WTC11 (cell line): ENCODE data around the gene RHOBTB3. TPM values are rescaled to one million over a fixed set of nuclear protein-coding genes. Genes with fewer than 3 reads are reported as not detected.

Experiments
- ATAC-seq: fragments of 200-7000 bp; cut with Tn5 transposase; 2 replicates; pipeline ENCODE4 v1.10.0; 2021; ENCODE audit warnings: mild to moderate bottlenecking, moderate library complexity
- CTCF ChIA-PET: fragments of 300-600 bp; sonication (Branson Sonifier 250); formaldehyde crosslinking; loops from one replicate; lab custom pipeline; 2021; ENCODE audit warnings: antibody characterized with exemption; lab: Charles Lee
- POLR2A ChIA-PET: fragments of 350-600 bp; sonication (Branson Sonifier 250); formaldehyde crosslinking; loops from one replicate; lab custom pipeline; 2021; ENCODE audit warnings: antibody characterized with exemption; lab: Charles Lee
- DNase-seq: peaks from one replicate; pipeline ENCODE4 v3.0.0; 2021; ENCODE audit warnings: low spot score
- H3K27ac Mint-ChIP-seq: 2 replicates; pipeline ENCODE4 v1.8.0; 2021; ENCODE audit warnings: mixed read lengths
- H3K27me3 Mint-ChIP-seq: 2 replicates; pipeline ENCODE4 v1.8.0; 2021; ENCODE audit warnings: low read depth, mild to moderate bottlenecking, moderate library complexity, mixed read lengths
- H3K36me3 Mint-ChIP-seq: 2 replicates; pipeline ENCODE4 v1.8.0; 2021; ENCODE audit warnings: mixed read lengths
- H3K4me1 Mint-ChIP-seq: 2 replicates; pipeline ENCODE4 v1.8.0; 2022; ENCODE audit warnings: mixed read lengths
- H3K4me3 Mint-ChIP-seq: 2 replicates; pipeline ENCODE4 v1.8.0; 2021; ENCODE audit warnings: mild to moderate bottlenecking, moderate library complexity, mixed read lengths
- H3K9me3 Mint-ChIP-seq: 2 replicates; pipeline ENCODE4 v1.8.0; 2021; ENCODE audit warnings: mixed read lengths
- AR ChIP-seq: fragments of 250-450 bp; sonication (Bioruptor Pico); IDR thresholded peaks from 2 replicates; pipeline ENCODE4 v1.9.0; 2021; ENCODE audit warnings: mild to moderate bottlenecking
- ATF1 ChIP-seq: sonication (generic); formaldehyde crosslinking; IDR thresholded peaks from 2 replicates; pipeline ENCODE4 v1.8.1; 2023; ENCODE audit warnings: mild to moderate bottlenecking, moderate library complexity, missing genetic modification reagents
- ATF3 ChIP-seq: sonication (generic); formaldehyde crosslinking; conservative IDR thresholded peaks from 2 replicates; pipeline ENCODE4 v1.8.1; 2022; ENCODE audit warnings: mild to moderate bottlenecking, missing genetic modification reagents
- CTCF ChIP-seq: fragments of 200-600 bp; IDR thresholded peaks from 2 replicates; pipeline ENCODE4 v1.8.0; 2022; ENCODE audit warnings: antibody characterized with exemption
- EMX1 ChIP-seq: fragments of 250-450 bp; sonication (Bioruptor Pico); IDR thresholded peaks from 2 replicates; pipeline ENCODE4 v1.8.0; 2021; ENCODE audit warnings: mild to moderate bottlenecking
- FOXP1 ChIP-seq: sonication (generic); formaldehyde crosslinking; IDR thresholded peaks from 2 replicates; pipeline ENCODE4 v1.8.0; 2022; ENCODE audit warnings: missing genetic modification reagents, mild to moderate bottlenecking, moderate library complexity, borderline replicate concordance
- JAZF1 ChIP-seq: fragments of 250-450 bp; sonication (Bioruptor Pico); IDR thresholded peaks from 2 replicates; pipeline ENCODE4 v1.9.0; 2021; ENCODE audit warnings: moderate library complexity, mild to moderate bottlenecking, inconsistent platforms
- MAX ChIP-seq: sonication (generic); formaldehyde crosslinking; IDR thresholded peaks from 2 replicates; pipeline ENCODE4 v1.8.0; 2022; ENCODE audit warnings: mild to moderate bottlenecking, missing genetic modification reagents
- MLX ChIP-seq: sonication (generic); formaldehyde crosslinking; IDR thresholded peaks from 2 replicates; pipeline ENCODE4 v1.8.1; 2023; ENCODE audit warnings: mild to moderate bottlenecking, missing genetic modification reagents, moderate library complexity
- NFATC4 ChIP-seq: fragments of 250-450 bp; sonication (Bioruptor Pico); IDR thresholded peaks from 2 replicates; pipeline ENCODE4 v1.9.0; 2021; ENCODE audit warnings: mild to moderate bottlenecking
- NFYB ChIP-seq: sonication (generic); formaldehyde crosslinking; conservative IDR thresholded peaks from 2 replicates; pipeline ENCODE4 v1.8.0; 2022; ENCODE audit warnings: low read depth, missing genetic modification reagents
- RORB ChIP-seq: fragments of 250-450 bp; sonication (Bioruptor Pico); IDR thresholded peaks from 2 replicates; pipeline ENCODE4 v1.9.0; 2021; ENCODE audit warnings: mild to moderate bottlenecking
- SOX15 ChIP-seq: fragments of 250-450 bp; sonication (Bioruptor Pico); IDR thresholded peaks from 2 replicates; pipeline ENCODE4 v1.9.0; 2021; ENCODE audit warnings: mild to moderate bottlenecking
- TCF7 ChIP-seq: sonication (generic); formaldehyde crosslinking; IDR thresholded peaks from 2 replicates; pipeline ENCODE4 v1.8.0; 2022; ENCODE audit warnings: mild to moderate bottlenecking, low read depth, missing genetic modification reagents, moderate library complexity
- USF1 ChIP-seq: sonication (generic); formaldehyde crosslinking; IDR thresholded peaks from 2 replicates; pipeline ENCODE4 v1.8.0; 2022; ENCODE audit warnings: mild to moderate bottlenecking, missing genetic modification reagents
- ZBTB43 ChIP-seq: sonication (generic); formaldehyde crosslinking; IDR thresholded peaks from 2 replicates; pipeline ENCODE4 v1.8.1; 2023; ENCODE audit warnings: mild to moderate bottlenecking, missing genetic modification reagents
- ZNF232 ChIP-seq: sonication (generic); formaldehyde crosslinking; IDR thresholded peaks from 2 replicates; pipeline ENCODE4 v1.8.0; 2022; ENCODE audit warnings: mild to moderate bottlenecking, missing genetic modification reagents
- ZNF416 ChIP-seq: fragments of 250-450 bp; sonication (Bioruptor Pico); IDR thresholded peaks from 2 replicates; pipeline ENCODE4 v1.9.0; 2021; ENCODE audit warnings: mild to moderate bottlenecking, inconsistent platforms
- ZNF671 ChIP-seq: fragments of 250-450 bp; sonication (Bioruptor Pico); IDR thresholded peaks from 2 replicates; pipeline ENCODE4 v1.8.0; 2021; ENCODE audit warnings: mild to moderate bottlenecking
- total RNA-seq: library from RNA; stranded (reverse); gene quantifications from 3 replicates; pipeline ENCODE4 v1.2.3, GENCODE V29; 2021
- TF ChIP-seq, protein P1 (sequence below): sonication (generic); formaldehyde crosslinking; IDR thresholded peaks from 2 replicates; pipeline ENCODE4 v1.8.1; 2022; ENCODE audit warnings: low read depth, mild to moderate bottlenecking, moderate library complexity, missing genetic modification reagents, borderline replicate concordance
- TF ChIP-seq, protein P2 (sequence below): sonication (generic); formaldehyde crosslinking; IDR thresholded peaks from 2 replicates; pipeline ENCODE4 v1.8.1; 2023; ENCODE audit warnings: mild to moderate bottlenecking, moderate library complexity, missing genetic modification reagents
- TF ChIP-seq, protein P3 (sequence below): sonication (generic); formaldehyde crosslinking; IDR thresholded peaks from 2 replicates; pipeline ENCODE4 v1.8.1; 2023; ENCODE audit warnings: mild to moderate bottlenecking, missing genetic modification reagents, moderate library complexity

The RHOBTB3 gene
- total RNA-seq, 1 experiment from 2014 or later, result 13.8 TPM

DNA sequence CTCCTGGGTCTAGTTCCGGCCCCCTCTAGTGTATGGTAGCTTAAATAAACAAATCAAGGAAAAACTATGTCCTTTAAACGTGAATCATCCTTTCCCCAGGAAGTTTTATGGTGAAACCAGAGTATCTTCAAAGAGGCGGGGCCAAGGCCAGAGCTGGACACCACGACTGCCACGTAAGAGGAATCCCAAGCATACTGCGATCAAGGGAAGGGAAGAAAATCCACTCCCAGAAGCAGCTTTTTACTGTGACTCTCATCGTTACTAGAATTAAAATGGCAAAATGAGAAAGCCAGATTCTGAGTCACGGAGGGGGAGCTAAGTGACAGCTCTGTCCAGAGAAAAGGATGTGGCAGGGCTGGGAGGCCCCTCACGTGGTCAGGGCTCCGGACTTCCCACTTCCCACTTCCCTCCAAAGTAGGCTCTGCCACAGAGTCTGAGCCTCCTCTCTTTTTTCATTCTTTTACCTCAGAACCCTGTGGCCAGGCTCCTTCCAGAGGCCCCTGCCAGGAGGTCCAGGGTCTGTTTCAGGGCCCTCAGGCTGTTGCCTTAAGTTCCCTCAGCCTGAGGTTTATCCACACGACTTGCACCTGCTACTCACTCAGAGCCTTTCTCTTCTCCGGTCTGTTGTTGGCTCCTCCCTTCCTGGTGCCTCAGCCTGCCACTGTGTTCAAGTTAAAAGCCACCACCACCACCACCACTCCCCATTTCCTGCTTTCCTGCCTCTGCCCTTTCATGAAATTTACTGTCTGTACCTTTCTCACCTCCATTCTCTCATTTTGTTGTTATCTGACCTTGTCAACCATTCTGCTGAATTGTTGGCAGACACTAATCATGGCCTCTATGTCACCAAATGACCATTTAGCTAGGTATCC lies 92.8 kb downstream of the RHOBTB3 start:
- ATAC-seq (peak; percentile 9), DNase-seq (no peak)
- POLR2A ChIA-PET, result interaction anchor here (1.7 to 2.8 kb wide), 2 partner anchors 14 to 93 kb away, joined by 5 to 11 read pairs; partner anchors contain the start of gene RHOBTB3
- TF ChIP-seq EMX1, result no peak
- TF ChIP-seq NFATC4, result no peak
- TF ChIP-seq, protein P1, sequence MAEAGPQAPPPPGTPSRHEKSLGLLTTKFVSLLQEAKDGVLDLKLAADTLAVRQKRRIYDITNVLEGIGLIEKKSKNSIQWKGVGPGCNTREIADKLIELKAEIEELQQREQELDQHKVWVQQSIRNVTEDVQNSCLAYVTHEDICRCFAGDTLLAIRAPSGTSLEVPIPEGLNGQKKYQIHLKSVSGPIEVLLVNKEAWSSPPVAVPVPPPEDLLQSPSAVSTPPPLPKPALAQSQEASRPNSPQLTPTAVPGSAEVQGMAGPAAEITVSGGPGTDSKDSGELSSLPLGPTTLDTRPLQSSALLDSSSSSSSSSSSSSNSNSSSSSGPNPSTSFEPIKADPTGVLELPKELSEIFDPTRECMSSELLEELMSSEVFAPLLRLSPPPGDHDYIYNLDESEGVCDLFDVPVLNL (CRISPR knock-in tag), result no peak
- TF ChIP-seq ATF3 (CRISPR knock-in tag), result no peak
- no peak for TF ChIP-seq ZNF416
- TF ChIP-seq ZNF671 (CRISPR knock-in tag), result no peak
- TF ChIP-seq MAX (CRISPR knock-in tag), result no peak
- no peak for TF ChIP-seq JAZF1
- no peak for TF ChIP-seq NFYB
- no peaks in the 10 kb centered on the region for H3K9me3 Mint-ChIP-seq
- no peaks in the 10 kb centered on the region for H3K36me3 Mint-ChIP-seq
- CTCF ChIA-PET, result interaction anchor here (1.5 to 2.1 kb wide), 3 partner anchors 8 to 43 kb away, joined by 4 to 8 read pairs (median 4); no protein-coding TSS in a partner anchor
- H3K27ac Mint-ChIP-seq, result peak overlapping the region; percentile 44; the same call in 1 of the 2 replicates
- H3K4me1 Mint-ChIP-seq, result peaks cover 37% of the 10 kb centered on the region
- H3K27me3 Mint-ChIP-seq, result no peaks in the 10 kb centered on the region; the same call in 1 of the 2 replicates
- H3K4me3 Mint-ChIP-seq, result 0 out of 2 replicates have a peak overlapping the region, but pooled peaks have one; percentile 88

DNA sequence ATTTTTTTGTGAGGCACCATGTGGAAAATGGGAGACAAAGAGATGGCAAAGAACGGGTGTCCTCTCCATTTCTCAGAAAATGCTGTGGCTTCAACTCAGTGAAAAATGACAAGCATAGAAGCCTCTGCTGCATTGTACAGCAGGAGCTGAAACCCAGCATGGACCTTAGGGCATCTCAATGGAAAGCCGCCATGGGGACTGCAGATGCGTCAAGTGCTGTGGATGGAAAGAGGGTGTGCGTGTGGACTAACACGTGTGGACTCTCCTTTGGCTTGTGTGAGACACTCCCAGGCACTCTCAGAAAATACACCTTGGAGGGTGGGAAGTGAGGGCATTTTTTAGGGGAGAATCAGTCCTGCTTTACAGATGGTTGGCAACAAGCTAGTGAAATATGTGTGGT lies 93.6 kb downstream of the RHOBTB3 start:
- CTCF ChIA-PET, result interaction anchor here (1.2 to 1.5 kb wide), 2 partner anchors 10 to 43 kb away, joined by 4 read pairs; no protein-coding TSS in a partner anchor
- DNase-seq (no peak), ATAC-seq (no peak)
- no peaks in the 10 kb centered on the region for H3K9me3 Mint-ChIP-seq
- POLR2A ChIA-PET, result interaction anchor here (0.7 kb wide), 1 partner anchor 8 kb away, joined by 8 read pairs; no protein-coding TSS in a partner anchor
- no peak overlapping the region for H3K4me3 Mint-ChIP-seq
- no peaks in the 10 kb centered on the region; the same call in 1 of the 2 replicates for H3K27me3 Mint-ChIP-seq
- no peaks in the 10 kb centered on the region for H3K36me3 Mint-ChIP-seq
- peaks cover 34% of the 10 kb centered on the region for H3K4me1 Mint-ChIP-seq
- no peak overlapping the region for H3K27ac Mint-ChIP-seq
- no peak for TF ChIP-seq MLX
- TF ChIP-seq CTCF, result no peak
- TF ChIP-seq AR (CRISPR knock-in tag), result no peak
- TF ChIP-seq ZNF232 (CRISPR knock-in tag), result no peak
- TF ChIP-seq RORB (CRISPR knock-in tag), result no peak
- TF ChIP-seq USF1 (CRISPR knock-in tag), result no peak
- TF ChIP-seq FOXP1 (CRISPR knock-in tag), result no peak
- no peak for TF ChIP-seq ATF1 (CRISPR knock-in tag)
- TF ChIP-seq, protein P2, sequence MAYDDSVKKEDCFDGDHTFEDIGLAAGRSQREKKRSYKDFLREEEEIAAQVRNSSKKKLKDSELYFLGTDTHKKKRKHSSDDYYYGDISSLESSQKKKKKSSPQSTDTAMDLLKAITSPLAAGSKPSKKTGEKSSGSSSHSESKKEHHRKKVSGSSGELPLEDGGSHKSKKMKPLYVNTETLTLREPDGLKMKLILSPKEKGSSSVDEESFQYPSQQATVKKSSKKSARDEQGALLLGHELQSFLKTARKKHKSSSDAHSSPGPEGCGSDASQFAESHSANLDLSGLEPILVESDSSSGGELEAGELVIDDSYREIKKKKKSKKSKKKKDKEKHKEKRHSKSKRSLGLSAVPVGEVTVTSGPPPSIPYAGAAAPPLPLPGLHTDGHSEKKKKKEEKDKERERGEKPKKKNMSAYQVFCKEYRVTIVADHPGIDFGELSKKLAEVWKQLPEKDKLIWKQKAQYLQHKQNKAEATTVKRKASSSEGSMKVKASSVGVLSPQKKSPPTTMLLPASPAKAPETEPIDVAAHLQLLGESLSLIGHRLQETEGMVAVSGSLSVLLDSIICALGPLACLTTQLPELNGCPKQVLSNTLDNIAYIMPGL (CRISPR knock-in tag), result no peak
- no peak for TF ChIP-seq ZBTB43
- TF ChIP-seq, protein P3, sequence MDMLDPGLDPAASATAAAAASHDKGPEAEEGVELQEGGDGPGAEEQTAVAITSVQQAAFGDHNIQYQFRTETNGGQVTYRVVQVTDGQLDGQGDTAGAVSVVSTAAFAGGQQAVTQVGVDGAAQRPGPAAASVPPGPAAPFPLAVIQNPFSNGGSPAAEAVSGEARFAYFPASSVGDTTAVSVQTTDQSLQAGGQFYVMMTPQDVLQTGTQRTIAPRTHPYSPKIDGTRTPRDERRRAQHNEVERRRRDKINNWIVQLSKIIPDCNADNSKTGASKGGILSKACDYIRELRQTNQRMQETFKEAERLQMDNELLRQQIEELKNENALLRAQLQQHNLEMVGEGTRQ (CRISPR knock-in tag), result no peak
- no peak for TF ChIP-seq SOX15 (CRISPR knock-in tag)
- TF ChIP-seq TCF7 (CRISPR knock-in tag), result no peak
